HG03108 (cell line): ENCODE results near the gene RAP1GAP.

ENCODE experiments used
- ATAC-seq: cut with Tn5 transposase; IDR thresholded peaks from one replicate; pipeline ENCODE4 v1.9.1; 2021; ENCODE audit warnings: moderate library complexity; ENCODE audit not compliant: unreplicated experiment

Gene RAP1GAP

DNA sequence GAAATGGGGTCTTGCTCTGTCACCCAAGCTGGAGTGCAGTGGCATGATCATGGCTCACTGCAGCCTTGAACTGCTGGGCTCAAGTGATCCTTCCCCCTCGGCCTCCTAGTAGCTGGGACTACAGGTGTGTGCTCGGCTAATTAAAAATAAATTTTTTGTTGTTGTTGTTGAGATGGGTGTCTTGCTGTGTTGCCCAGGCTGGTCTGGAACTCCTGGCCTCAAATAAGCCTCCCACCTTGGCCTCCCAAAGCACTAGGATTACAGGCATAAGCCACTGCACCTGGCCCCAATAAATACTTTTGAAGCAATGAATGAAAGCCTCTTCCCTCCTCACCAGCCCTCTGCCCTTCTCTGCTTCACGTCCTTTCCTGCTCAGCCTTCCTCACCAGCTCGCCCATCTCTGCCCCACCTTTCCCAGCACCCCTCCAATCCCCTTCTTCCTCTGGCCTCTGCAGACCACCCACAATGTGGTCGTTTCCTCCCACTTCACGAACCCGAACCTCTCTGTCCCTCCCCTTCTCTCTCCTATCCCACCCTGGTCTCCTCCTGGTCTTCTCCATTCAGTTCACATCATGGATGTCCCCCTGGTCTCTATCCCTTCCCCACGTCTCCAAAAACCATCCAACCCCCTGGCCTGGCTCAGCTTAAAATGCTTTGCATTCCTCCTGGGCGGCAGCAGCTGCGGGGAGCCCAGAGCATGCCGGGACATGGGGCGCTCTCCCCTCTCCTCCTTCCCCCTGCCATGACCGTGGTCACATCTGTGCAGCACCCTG lies 38.4 kb downstream of the RAP1GAP start:
- no peak for ATAC-seq

DNA sequence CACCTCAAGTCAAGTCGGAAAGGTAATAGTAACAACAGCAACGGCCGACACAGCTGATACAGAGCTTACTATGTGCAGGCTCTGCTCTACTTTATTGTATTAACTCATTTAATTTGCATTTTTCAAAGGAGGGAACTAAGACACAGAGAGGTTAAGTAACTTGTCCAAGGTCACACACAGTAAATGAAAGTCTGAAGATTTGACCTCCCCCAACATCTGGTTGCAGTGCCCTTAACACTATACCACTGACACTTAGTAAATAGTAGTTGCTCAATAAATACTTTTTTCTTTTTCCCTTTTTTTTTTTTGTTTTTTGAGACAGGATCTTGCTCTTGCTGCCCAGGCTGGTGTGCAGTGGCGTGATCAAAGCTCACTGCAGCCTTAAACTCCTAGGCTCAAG lies 39.2 kb downstream of the RAP1GAP start:
- no peak for ATAC-seq

- ATAC-seq: no peak
These were observed 40.3 kb downstream of the RAP1GAP start for GRCh38 chr1:21628798-21629393.

GRCh38 chr1:21626921-21627339 lies 42.2 kb downstream of the RAP1GAP start:
- no peak for ATAC-seq

DNA sequence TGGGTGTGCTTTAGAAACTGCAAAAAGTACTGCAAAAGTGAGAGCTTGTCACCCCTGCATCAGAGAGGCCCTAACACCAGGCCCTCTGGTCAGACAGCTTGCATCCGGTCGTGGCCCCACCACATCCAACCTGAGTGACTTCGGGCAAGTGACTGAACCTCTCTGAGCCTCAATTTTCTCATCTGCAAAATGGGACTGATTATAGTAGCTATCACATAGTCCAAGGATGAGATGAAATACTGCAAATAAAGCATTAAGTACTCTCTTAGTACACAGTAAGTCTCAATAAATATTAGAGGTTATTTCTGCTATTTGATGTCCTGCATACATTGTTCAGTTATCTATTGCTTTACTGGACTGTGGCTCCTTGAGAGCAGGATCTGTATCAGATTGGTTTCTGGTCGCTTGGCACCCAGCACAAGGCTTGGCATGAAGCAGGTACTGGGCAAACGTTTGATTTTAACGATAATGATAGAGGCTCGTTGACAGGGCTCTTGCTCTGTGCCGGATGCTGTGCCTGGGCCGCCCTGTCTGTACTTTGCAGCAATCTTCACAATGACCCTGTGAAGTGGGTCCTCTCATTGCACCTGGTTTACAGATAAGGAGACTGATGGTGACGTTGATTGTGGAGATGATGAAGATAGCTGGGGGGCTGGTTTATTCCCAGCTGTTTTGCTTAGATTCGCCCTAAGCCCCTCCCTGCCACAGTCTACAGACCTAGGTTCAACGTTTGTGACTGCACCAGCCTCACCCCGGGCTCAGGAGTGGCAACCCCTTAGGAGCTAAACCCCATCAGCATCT lies 43.6 kb downstream of the RAP1GAP start:
- ATAC-seq: no peak

DNA sequence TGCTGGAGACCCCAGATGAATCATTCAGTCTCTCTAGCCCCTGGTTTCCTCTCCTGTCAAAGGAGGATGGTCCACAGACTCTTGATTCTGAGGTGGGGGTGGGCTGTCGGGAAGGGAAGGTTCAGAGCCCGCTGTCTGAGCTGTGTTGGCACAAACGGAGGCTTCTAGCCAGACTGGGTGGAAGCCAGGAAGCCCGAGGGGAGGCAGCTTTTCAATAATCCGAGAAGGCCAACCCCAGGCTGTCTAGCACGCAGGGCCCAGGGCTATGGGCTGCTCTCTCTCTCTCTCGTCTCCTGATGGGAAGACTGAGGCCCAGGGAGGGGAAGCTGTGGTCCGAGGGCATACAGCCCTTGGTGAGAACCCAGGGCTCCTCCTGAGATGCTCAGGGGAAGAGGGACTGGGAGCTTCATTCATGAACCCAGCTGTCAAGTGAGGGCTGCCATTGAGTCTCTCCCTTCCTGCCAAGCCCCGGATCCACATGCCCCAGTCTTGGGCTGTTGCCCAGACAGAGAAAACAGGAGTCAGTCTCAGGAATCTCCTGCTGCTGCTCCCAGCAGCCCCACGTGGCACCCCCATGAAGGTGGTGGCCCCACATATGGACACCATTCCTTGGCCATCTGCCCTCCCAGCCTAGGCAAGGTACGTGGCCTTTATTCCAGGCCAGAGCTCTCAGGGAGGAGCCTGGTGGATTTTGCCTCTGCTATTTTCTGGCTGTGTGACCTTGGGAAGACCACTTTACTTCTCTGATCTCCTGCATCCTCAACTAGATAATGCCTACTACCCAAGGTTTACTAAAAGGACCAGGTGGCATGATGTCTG lies 44.4 kb downstream of the RAP1GAP start:
- no peak for ATAC-seq

GRCh38 chr1:21623410-21623961 lies 45.7 kb downstream of the RAP1GAP start:
- ATAC-seq: no peak

- ATAC-seq: no peak
These were observed 46.5 kb downstream of the RAP1GAP start for GRCh38 chr1:21622466-21623315.

- ATAC-seq: no peak
These were observed 47.3 kb downstream of the RAP1GAP start for GRCh38 chr1:21621761-21622436.

DNA sequence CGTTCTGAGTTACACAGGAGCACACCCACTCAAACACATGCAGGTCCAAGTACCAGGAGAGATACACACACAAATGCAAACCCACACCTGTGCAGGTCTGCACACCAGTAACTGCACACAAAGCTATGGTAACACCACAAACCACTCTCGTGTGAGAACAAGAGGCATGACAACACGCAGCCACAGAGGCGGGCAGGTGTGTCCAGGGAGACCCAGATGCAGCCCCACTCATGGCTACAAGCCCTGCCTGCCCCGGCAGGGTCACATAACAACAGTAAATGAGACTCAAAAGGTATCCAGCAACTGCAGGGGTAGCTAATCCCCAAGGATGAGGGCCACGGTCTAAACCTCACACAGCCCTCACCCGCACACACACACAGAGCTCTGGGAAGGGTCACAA lies 48.1 kb downstream of the RAP1GAP start:
- ATAC-seq: no peak

DNA sequence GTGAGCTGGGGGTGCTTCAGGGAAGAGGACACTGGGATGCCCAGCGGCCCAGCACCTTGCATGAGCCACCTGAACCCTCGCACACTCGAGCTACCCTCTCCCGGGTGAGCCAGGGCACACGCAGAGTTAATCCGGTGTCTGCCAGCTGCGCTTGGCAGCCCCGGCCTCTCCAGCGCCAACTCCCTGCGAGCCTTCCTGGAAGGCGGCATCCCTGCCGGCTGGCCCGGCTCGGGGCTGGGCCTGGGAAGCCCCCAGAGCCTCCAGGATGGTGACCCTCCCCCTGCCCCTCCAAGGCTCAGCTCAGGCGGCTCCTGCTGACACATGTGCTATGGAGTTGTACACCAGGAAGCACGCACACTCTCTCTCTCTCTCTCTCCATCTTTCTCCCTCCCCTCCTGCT lies 48.7 kb downstream of the RAP1GAP start:
- ATAC-seq: no peak

DNA sequence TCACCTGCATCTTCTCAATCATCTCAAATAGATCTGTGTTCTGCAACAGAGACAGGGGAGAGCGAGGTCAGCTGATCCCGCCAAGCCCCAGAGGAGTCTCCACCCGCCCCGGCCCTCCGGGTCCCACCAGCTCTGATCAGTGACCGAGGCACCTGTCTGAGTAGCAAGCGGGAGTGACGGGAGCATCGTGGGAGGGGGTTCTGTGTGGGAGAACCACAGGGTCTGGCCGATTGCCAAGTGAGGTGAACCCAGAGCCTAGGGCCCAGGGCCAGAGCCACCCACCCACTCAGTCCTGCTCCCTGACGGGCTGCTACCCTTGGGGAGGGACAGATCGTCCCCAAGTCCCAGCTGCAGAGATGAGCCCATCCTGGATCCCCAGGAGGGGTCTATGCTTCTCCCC lies 49.1 kb downstream of the RAP1GAP start:
- no peak for ATAC-seq

DNA sequence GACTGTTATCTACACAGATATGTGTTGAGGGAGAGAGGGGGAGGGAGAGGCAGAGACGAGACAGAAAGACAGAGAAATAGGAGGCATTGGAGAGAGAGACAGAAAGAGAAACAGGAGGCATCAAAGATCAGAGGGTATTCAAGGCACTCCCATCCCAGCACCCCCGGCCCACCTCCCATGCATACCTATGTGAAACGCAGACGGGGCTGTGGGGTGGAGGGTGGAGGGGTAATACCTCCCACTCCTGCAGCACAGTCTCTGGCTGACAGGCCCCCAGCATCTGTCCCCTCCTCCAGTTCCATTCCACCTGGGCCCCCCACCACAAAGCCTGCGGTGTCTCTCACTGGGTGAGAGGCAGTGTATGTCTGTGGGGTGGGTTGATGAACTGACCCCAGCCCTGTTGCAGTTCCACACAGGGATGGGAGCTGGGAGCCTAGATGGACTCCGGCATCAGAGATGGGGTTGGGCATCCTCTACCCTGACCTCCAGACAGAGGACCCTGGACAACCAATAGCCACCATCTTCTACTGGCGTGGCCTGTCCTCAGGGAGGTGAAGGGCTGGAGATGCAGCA lies 49.7 kb downstream of the RAP1GAP start:
- no peak for ATAC-seq

DNA sequence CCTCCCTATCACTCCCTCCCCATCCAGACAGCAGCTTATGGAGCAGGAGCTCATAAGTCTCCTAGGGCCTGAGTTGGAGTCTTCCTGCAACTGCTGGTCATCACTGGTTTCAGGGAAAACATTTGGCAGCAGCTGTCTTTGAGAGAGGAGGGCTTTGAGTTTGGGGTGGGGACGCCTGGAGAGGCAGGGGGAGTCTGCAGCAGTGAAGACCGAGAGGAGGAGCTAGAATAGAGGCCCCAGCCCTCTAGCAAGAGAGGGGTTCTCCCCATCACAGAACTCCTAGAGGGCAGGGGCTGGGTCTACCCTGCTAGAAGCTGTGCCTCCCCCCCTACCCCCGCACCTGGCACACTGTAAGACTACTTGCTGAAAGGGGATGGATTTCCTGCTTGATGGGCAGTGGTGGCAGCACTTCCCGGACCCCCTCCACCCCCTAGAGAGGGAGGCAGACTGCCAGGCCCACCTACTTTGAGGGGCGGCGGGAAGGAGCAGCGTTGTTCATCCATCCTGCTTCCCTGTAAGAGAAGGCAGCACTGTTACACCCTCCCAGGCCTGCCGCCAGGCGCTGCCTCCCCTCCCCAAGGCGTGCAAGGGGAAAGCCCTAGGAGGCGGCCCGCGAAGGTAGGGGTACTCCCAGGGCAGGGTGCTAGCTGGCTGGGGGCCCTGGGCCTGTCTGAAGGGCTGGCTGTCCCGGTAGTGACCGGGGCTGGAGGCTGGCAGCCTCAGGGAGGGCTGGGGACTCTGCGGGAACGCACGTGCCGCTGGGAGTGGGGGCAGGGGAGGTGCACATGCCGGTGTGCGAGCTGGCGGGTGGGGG lies 50.4 kb downstream of the RAP1GAP start:
- no peak for ATAC-seq

- no peak for ATAC-seq
These were observed 51.1 kb downstream of the RAP1GAP start for GRCh38 chr1:21618059-21618458.

GRCh38 chr1:21617126-21617738 lies 51.9 kb downstream of the RAP1GAP start:
- no peak for ATAC-seq

- ATAC-seq: no peak
These were observed 52.8 kb downstream of the RAP1GAP start for GRCh38 chr1:21616372-21616771.
